Osteocyte (in vitro differentiated cells): ENCODE results near the gene IFITM10. TPM values are rescaled to one million over a fixed set of nuclear protein-coding genes. Genes with fewer than 3 reads are reported as not detected.

Source experiments
- DNase-seq: peaks from one replicate; pipeline ENCODE4 v3.0.0; 2021; ENCODE audit warnings: mixed read lengths; ENCODE audit not compliant: unreplicated experiment; ENCODE audit errors: extremely low spot score
- H3K27ac Mint-ChIP-seq: one replicate; pipeline ENCODE4 v1.8.0; 2021; ENCODE audit warnings: mild to moderate bottlenecking, mixed read lengths; ENCODE audit not compliant: unreplicated experiment
- H3K27me3 Mint-ChIP-seq: one replicate; pipeline ENCODE4 v1.8.0; 2021; ENCODE audit warnings: mixed read lengths; ENCODE audit not compliant: unreplicated experiment
- H3K36me3 Mint-ChIP-seq: one replicate; pipeline ENCODE4 v1.8.0; 2021; ENCODE audit warnings: mixed read lengths; ENCODE audit not compliant: unreplicated experiment
- H3K4me1 Mint-ChIP-seq: one replicate; pipeline ENCODE4 v1.8.0; 2021; ENCODE audit warnings: mixed read lengths; ENCODE audit not compliant: unreplicated experiment
- H3K4me3 Mint-ChIP-seq: one replicate; pipeline ENCODE4 v1.8.0; 2021; ENCODE audit warnings: mild to moderate bottlenecking, moderate library complexity, mixed read lengths; ENCODE audit not compliant: unreplicated experiment
- H3K9me3 Mint-ChIP-seq: one replicate; pipeline ENCODE4 v1.8.0; 2021; ENCODE audit warnings: mixed read lengths; ENCODE audit not compliant: unreplicated experiment
- total RNA-seq: library from RNA; stranded (reverse); gene quantifications from 2 replicates; pipeline ENCODE4 v1.2.1, GENCODE V29; 2021
- TF ChIP-seq, protein P1 (sequence below): fragments of 200-600 bp; sonication (generic); IDR thresholded peaks from 2 replicates; pipeline ENCODE4 v1.5.0; 2021; ENCODE audit warnings: antibody characterized with exemption, mild to moderate bottlenecking, moderate library complexity

The IFITM10 gene
- total RNA-seq, 1 donor from 2014 or later: 24.0 TPM

GRCh38 chr11:1750840-1751530 lies 590 bp upstream of the IFITM10 start:
- Mint-ChIP-seq H3K27me3 (no peaks in the 10 kb centered on the region), H3K27ac (peak overlapping the region; percentile 89), H3K4me1 (peaks cover 56% of the 10 kb centered on the region), H3K36me3 (peaks cover 19% of the 10 kb centered on the region), H3K9me3 (no peaks in the 10 kb centered on the region), H3K4me3 (peak overlapping the region; percentile 80)
- DNase-seq: peak; percentile 84
- TF ChIP-seq, protein P1, sequence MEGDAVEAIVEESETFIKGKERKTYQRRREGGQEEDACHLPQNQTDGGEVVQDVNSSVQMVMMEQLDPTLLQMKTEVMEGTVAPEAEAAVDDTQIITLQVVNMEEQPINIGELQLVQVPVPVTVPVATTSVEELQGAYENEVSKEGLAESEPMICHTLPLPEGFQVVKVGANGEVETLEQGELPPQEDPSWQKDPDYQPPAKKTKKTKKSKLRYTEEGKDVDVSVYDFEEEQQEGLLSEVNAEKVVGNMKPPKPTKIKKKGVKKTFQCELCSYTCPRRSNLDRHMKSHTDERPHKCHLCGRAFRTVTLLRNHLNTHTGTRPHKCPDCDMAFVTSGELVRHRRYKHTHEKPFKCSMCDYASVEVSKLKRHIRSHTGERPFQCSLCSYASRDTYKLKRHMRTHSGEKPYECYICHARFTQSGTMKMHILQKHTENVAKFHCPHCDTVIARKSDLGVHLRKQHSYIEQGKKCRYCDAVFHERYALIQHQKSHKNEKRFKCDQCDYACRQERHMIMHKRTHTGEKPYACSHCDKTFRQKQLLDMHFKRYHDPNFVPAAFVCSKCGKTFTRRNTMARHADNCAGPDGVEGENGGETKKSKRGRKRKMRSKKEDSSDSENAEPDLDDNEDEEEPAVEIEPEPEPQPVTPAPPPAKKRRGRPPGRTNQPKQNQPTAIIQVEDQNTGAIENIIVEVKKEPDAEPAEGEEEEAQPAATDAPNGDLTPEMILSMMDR: no peak

DNA sequence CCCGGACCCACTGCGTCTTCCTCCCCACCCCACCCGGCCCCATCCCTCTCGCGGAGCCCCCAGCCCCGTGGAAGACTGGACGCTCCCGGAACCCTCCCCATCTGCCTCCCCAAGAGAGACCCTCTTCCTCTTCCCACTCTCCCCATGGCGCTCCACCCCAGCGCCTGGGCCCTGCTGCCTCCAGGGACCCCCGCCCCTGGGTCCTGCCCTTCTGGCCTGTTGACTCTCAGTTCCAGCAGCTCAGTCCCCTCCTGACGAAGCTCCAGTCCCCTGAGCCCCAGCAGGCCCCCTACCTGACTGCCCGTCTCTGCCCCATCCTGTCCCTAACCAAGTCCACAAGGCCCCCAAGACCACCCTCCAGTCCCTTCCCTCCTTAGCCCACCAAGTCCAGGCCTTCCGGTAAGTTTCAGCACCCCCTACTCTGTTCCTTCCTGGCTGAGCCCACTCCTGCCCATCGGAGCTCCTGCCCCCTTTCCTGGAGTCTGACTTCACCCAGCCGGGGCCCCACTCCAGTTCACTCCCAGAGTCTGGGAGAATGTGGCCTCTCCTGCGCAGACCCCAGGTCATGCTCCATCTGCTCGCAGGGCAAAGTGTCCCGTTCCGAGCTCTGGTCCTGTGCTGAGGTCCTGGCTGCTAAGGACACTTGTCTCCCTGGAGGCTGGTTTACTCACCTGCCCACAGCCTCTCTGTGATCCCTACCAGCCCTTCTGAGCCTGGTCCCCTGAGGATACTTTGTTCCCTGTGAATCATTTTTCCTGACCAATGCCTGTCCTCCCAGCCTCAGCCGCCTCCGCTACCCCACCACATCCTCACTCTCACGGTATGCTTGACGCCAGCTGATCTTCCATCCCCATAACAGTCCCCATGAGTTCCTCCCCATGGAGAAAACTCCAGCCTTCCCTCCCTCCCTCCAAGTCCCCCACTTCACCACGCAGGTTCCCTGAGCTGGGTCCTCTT lies 722 bp downstream of the IFITM10 start:
- Mint-ChIP-seq H3K4me3 (peak overlapping the region; percentile 80), H3K9me3 (no peaks in the 10 kb centered on the region), H3K27ac (peak overlapping the region; percentile 89), H3K4me1 (peaks cover 49% of the 10 kb centered on the region), H3K27me3 (no peaks in the 10 kb centered on the region), H3K36me3 (peaks cover 16% of the 10 kb centered on the region)
- TF ChIP-seq, protein P1: no peak
- peak; percentile 88 for DNase-seq

- Mint-ChIP-seq H3K27me3 (no peaks in the 10 kb centered on the region), H3K4me3 (peak overlapping the region; percentile 80), H3K4me1 (peaks cover 49% of the 10 kb centered on the region), H3K36me3 (peaks cover 16% of the 10 kb centered on the region), H3K9me3 (no peaks in the 10 kb centered on the region), H3K27ac (no peak overlapping the region)
- TF ChIP-seq, protein P1: no peak
- DNase-seq: peak; percentile 86
These were observed 1.6 kb downstream of the IFITM10 start for GRCh38 chr11:1748636-1749394.

DNA sequence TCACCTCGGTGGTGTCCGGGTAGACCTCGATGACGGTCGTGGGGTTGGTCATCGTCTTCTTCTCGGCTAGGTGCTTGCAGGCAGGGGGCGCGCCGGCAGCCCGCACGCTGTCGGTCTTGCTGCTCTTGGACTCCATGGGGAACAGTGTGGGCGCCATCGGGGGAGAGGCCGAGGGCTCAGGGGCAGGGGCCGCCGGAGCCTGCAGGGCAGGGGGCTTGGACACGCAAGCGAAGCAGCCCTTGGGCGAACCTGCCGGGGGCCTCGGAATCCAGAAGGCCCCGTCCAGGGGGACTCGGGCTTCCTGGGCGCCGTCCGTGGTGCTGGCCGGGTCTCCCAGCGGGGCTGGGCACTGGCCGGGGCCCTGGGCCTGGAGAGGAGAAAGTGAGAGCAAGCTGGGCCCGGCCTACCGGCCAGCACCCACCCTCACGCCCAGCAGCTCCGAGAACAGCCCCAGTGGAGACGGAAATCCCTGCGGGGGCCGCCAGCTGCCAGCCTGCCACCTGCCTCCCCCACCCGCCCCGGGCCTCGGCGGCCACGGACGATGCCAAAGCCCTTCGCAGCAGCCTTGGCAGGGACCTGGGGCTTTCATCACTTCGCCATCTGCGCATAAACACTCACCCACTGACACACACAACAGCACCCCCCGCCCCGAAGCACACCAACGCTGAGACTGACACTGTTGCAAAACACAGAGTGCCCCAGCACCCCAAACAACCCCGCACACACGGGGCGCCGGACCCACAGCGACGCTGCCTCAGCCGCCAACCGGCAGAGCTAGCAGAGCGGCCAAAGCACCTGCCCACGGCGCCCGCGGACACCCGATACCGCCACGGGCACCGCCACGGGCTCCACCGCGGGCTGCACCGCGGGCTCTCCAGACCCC lies 2.4 kb downstream of the IFITM10 start:
- peak overlapping the region; percentile 68 for H3K4me3 Mint-ChIP-seq
- no peaks in the 10 kb centered on the region for H3K9me3 Mint-ChIP-seq
- DNase-seq: no peak
- TF ChIP-seq, protein P1: no peak
- no peak overlapping the region for H3K27ac Mint-ChIP-seq
- H3K4me1 Mint-ChIP-seq: peaks cover 44% of the 10 kb centered on the region
- H3K27me3 Mint-ChIP-seq: no peaks in the 10 kb centered on the region
- peaks cover 16% of the 10 kb centered on the region for H3K36me3 Mint-ChIP-seq
